Fibroblast of the aortic adventitia (primary cell): Measurements from ENCODE around the gene MAP4. TPM values are rescaled to one million over a fixed set of nuclear protein-coding genes. Genes with fewer than 3 reads are reported as not detected.
A peak's percentile ranks its signal among the peaks of the same experiment; 100 is the strongest.
"Not testable (repeated sequence)": the region's sequence is repeated elsewhere in the genome, so short reads cannot be mapped to it uniquely, and the experiment has no call there.

Source experiments
- DNase-seq: peaks from one replicate; pipeline ENCODE4 v3.0.0-alpha.2; 2010; ENCODE audit warnings: low read depth
- H3K4me3 ChIP-seq: 2 replicates; pipeline ENCODE4 v1.5.1; 2011; ENCODE audit warnings: low read depth, mild to moderate bottlenecking, control low read depth, low read length, moderate library complexity
- total RNA-seq: library from RNA; depleted of rRNA; stranded (reverse); fragments of >200 nt; gene quantifications from 2 replicates; pipeline ENCODE4 v1.2.3, GENCODE V29; 2012; ENCODE audit warnings: low replicate concordance
- TF ChIP-seq, protein P1 (sequence below): IDR thresholded peaks from 2 replicates; pipeline ENCODE4 v1.5.1; 2011; ENCODE audit warnings: mild to moderate bottlenecking, low read length, control low read depth, inconsistent platforms; ENCODE audit not compliant: insufficient read depth

The MAP4 gene
- total RNA-seq, 1 donor, result 157 TPM

DNA sequence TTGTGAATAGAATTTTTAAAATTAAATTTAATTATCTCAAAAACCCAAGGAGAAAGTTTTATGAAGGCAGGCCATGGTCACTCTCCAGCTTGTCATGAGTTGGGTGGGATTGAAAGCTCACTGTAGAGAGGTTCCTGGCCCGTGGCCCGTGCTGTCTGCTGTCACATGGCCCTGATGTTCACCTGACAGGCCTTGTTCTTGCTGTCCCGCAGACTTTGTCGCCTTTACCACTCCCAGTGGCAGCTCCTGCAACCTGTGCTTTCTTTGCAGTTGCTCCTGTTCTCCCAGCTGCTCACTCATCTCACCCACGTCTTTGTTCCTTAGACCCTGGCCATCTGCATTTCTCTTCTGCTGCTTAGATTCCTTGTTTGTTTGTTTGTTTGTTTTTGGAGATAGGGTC lies 177.7 kb downstream of the MAP4 start:
- no peak overlapping the region for H3K4me3 ChIP-seq
- DNase-seq, result no peak
- TF ChIP-seq, protein P1, sequence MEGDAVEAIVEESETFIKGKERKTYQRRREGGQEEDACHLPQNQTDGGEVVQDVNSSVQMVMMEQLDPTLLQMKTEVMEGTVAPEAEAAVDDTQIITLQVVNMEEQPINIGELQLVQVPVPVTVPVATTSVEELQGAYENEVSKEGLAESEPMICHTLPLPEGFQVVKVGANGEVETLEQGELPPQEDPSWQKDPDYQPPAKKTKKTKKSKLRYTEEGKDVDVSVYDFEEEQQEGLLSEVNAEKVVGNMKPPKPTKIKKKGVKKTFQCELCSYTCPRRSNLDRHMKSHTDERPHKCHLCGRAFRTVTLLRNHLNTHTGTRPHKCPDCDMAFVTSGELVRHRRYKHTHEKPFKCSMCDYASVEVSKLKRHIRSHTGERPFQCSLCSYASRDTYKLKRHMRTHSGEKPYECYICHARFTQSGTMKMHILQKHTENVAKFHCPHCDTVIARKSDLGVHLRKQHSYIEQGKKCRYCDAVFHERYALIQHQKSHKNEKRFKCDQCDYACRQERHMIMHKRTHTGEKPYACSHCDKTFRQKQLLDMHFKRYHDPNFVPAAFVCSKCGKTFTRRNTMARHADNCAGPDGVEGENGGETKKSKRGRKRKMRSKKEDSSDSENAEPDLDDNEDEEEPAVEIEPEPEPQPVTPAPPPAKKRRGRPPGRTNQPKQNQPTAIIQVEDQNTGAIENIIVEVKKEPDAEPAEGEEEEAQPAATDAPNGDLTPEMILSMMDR, result no peak

DNA sequence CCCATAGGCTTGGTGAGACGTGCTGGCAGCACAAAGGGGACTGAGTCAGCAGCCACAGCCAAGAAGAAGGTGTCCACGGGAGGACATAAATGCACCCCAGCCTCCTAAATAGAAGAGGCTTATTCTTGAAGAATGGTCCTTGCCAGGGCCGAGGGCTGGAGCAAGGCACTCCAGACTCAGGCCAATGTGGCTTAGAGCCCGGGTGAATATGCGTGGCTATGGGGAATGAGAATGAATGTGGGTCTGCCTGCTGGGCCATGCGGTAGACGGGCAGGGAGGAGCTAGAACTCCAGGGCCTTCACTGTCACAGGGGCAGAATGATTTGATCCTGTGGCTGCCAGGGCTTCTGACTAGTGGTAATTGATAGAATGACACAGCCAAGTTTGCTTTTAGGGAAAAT lies 179.2 kb downstream of the MAP4 start:
- DNase-seq, result no peak
- H3K4me3 ChIP-seq, result no peak overlapping the region
- TF ChIP-seq, protein P1, result no peak

DNA sequence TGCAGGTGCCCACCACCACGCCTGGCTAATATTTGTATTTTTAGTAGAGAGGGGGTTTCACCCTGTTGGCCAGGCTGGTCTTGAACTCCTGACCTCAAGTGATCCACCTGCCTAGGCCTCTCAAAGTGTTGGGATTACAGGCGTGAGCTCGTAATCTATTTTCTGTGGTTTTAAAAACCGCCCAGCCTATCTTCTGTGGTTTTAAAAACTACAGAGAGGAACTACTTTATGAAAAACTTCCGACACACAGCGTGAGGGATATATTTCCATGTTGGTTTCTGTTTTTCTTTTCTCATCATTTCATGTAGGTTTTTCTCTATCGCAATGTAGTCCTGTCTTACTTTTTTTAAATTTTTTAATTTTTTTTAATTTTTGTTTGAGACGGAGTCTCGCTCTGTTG lies 186.7 kb downstream of the MAP4 start:
- DNase-seq, H3K4me3 ChIP-seq: not testable (repeated sequence)

DNA sequence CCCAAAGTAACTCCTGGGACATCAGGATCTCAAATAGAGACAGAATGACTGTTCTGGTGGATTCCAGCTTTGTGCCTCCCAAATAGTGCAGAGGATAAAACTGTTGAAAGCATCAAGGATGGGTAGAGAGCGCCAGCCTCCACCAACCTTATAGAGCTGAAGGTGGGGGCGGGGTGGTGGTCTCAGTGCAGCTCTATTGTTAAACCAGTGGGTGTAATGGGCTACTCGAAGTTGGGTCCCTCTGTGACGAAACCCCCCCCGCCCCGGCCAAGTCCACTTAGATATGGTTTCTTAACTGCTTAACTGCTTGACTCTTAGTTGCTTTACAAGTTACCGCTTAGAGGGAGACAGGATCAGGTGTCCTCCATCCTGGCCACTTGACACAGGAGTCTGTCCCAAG lies 190.6 kb downstream of the MAP4 start:
- TF ChIP-seq, protein P1, result no peak
- H3K4me3 ChIP-seq, result peak overlapping the region; percentile 78
- DNase-seq, result no peak

- H3K4me3 ChIP-seq, result peak overlapping the region; percentile 78
- TF ChIP-seq, protein P1, result peak; percentile 58
- DNase-seq, result peak; percentile 78
Observed at GRCh38 chr3:47824541-47825473, 191.4 kb downstream of the MAP4 start.

DNA sequence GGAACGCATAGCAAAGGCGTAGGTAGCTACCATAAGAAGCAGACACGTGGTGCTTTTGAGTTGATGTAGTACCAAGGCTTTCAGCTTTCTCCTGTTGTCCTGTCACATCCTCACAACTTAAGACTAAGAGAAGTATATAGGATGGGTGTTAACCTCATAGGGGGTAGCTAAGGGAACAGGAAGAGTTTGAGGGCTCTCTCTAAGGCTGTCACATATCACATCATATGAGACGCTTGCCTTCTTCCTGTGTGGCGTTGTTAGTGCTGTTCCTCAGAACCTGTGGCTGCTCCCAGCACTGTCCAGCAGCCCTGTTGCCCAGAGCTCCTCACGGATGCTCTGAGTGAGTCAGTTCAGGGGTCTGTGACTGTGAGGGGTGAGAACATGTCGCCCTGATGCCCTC lies 198.6 kb downstream of the MAP4 start:
- TF ChIP-seq, protein P1, result no peak
- no peak overlapping the region for H3K4me3 ChIP-seq
- DNase-seq, result no peak

- no peak overlapping the region for H3K4me3 ChIP-seq
- TF ChIP-seq, protein P1, result no peak
- no peak for DNase-seq
Observed at GRCh38 chr3:47813551-47814177, 202.6 kb downstream of the MAP4 start.
